Activated T-cell treated with anti-CD3 and anti-CD28 coated beads, Interleukin-2, amount 50 U/mL, for 72 hours (primary cell): ENCODE measurements around the gene YKT6. TPM values are rescaled to one million over a fixed set of nuclear protein-coding genes. Genes with fewer than 3 reads are reported as not detected.

Experiments
- ATAC-seq, 2 donors: fragments of 150-1000 bp; cut with Tn5 transposase; replicated peaks in 1 of 2; 2 replicates each; pipeline ENCODE4 v1.10.0; 2021; ENCODE audit warnings: moderate library complexity in 2 of 2, mild to moderate bottlenecking in 1 of 2
- DNase-seq, 2 donors: peaks; one replicate each; pipeline ENCODE4 v3.0.0; 2021 to 2022; ENCODE audit warnings: mixed read lengths in 1 of 2
- H3K27ac Mint-ChIP-seq: one replicate; pipeline ENCODE4 v1.8.0; 2022; ENCODE audit warnings: mild to moderate bottlenecking, moderate library complexity, mixed read lengths
- H3K27me3 Mint-ChIP-seq: one replicate; pipeline ENCODE4 v1.8.0; 2022; ENCODE audit warnings: low read depth, mixed read lengths
- H3K36me3 Mint-ChIP-seq, 2 donors: one replicate each; pipeline ENCODE4 v1.8.0; 2022; ENCODE audit warnings: mixed read lengths in 2 of 2, mild to moderate bottlenecking in 1 of 2; ENCODE audit not compliant: insufficient read depth in 2 of 2
- H3K4me1 Mint-ChIP-seq: one replicate; pipeline ENCODE4 v1.8.0; 2022; ENCODE audit warnings: low read depth, mixed read lengths
- H3K4me3 Mint-ChIP-seq, 2 donors: one replicate each; pipeline ENCODE4 v1.8.0; 2022; ENCODE audit warnings: mild to moderate bottlenecking in 2 of 2, mixed read lengths in 2 of 2, moderate library complexity in 2 of 2
- H3K9me3 Mint-ChIP-seq, 2 donors: one replicate each; pipeline ENCODE4 v1.8.0; 2022; ENCODE audit warnings: mixed read lengths in 2 of 2
- total RNA-seq, 2 donors: library from RNA; stranded (reverse); gene quantifications; one replicate each; pipeline ENCODE4 v1.2.3, GENCODE V29; 2022

The YKT6 gene
- total RNA-seq, 2 donors from 2014 or later = 66.0 to 72.3 TPM

DNA sequence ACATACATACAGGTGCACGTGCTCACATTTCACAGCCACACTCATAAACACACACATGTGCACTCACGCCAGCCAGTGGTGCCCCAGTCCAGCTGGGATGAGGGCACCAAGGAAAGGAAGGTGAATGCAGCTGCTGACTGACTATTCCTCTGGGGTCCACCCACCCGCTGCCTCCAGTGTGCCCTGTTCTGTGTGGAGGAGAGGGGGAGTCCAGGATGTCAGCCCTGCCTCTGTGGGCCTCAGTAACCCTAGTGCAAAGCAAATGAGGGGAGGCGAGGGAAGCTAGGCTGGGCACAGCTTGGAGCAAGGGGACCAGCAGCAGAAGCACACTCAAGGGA is 57.6 kb downstream of the YKT6 start:
- Mint-ChIP-seq H3K27me3 (no peaks in the 10 kb centered on the region), H3K9me3 (peaks cover 0 to 4% of the 10 kb centered on the region in 2 donors), H3K4me1 (peaks cover 45% of the 10 kb centered on the region), H3K4me3 (peak overlapping the region; percentile 44 to 64), H3K36me3 (no peaks in the 10 kb centered on the region), H3K27ac (peak overlapping the region; percentile 58)
- peak; percentile 0 to 2 for ATAC-seq
- no peak for DNase-seq

DNA sequence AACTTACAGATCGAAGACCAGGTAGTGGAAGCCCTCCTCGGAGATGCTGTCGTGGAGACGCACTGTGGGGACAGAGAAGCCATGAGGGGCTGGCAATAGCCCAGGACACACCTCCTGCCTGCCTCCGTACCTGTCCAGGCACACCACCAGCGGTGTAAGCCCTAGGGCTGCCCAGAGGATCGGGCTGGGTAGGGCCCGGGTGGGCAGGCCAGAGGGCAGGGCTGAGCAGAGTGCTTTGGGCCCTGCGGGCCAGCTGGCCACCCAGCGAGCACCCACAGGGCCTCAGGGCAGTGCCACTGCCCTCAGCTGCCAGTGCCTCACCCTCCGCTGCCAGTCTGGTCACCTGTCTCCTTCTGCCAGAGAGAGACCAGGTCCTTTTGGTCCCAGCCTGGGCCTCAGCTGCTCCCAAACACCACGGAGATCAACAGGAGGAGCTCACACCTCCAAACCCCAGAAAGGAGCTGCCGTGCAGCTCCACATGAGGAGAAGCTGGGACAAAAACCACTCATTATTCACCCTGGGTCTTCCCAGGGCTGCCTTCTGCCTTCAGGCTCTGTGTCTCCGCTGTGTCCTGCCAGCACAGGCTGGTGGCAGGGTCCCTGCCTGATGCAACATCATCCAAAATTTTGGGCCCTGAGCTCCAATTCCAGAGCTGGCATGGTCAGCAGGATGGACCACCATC is 58.2 kb downstream of the YKT6 start:
- no peak for DNase-seq
- ATAC-seq = no peak
- H3K36me3 Mint-ChIP-seq = no peaks in the 10 kb centered on the region
- H3K27ac Mint-ChIP-seq = no peak overlapping the region
- no peaks in the 10 kb centered on the region for H3K27me3 Mint-ChIP-seq
- peak overlapping the region in 1 of 2 donors; percentile 64 for H3K4me3 Mint-ChIP-seq
- H3K4me1 Mint-ChIP-seq = peaks cover 45% of the 10 kb centered on the region
- peaks cover 0 to 4% of the 10 kb centered on the region in 2 donors for H3K9me3 Mint-ChIP-seq

DNA sequence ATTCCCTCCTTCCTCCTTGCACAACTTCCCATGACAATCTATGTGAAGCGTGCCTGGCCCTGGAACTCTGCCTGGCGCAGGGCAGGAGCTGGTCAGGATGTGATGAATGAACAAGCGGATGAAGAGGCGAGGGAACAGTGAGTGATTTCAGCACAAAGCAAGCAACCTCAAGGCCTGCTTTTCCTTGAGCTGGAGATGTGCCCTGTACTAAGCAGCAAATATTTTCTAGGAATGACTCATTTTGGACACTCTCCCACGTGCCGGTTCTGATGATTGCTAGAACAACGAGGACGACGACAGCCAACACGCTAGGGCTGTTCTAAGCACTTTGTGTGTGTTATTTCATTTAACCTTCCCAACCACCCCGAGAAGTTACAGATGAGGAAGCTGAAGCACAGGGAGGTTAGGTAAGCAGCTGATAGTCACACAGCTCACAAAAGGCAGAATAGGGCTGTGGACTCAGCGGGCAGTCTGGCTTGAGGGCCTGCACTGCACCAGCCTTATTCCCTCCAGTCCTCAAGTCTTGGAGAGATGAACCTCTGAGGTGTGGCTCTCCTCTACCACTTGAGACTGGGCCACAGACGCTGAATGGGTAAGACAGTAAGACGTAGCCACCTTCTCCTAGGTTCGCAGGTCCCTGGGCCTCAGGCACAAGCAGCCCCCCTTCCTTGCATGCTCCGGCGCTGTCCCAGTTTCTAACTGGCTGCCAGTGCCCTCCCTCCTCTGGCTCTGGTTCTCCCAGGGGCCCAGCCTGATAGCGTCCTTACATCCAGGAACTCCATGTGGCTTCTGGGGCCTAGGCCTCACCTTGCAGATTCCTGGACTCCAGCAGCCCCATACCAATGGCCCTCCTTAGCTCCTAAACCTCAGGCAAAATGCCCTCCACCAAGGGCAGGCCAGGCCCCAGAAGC is 59.0 kb downstream of the YKT6 start:
- Mint-ChIP-seq H3K27ac (no peak overlapping the region), H3K4me1 (peaks cover 45% of the 10 kb centered on the region), H3K9me3 (peaks cover 0 to under 1% of the 10 kb centered on the region in 2 donors), H3K4me3 (peak overlapping the region in 1 of 2 donors; percentile 7), H3K27me3 (no peaks in the 10 kb centered on the region), H3K36me3 (no peaks in the 10 kb centered on the region)
- no peak for DNase-seq
- no peak for ATAC-seq

DNA sequence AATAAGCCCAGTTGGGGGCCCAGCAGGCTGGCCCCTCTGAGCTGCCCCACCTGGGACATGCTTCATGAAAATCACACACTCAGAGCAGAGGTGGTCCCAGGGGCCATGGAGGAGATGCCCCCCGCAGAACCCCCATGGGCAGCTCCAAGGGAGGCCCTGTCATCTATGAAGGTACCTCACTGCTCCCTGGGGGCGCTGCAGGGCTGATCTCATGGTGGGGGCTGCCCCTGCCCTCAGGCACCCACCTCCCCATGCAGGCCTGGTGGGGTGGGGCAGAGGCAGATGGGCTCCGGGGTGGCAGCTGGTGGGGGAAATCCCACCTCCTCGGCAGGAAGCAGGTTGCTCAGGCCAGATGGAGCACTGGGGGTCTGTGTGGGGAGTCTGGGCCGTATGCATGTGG is 60.5 kb downstream of the YKT6 start:
- Mint-ChIP-seq H3K9me3 (no peaks in the 10 kb centered on the region), H3K36me3 (no peaks in the 10 kb centered on the region), H3K4me3 (no peak overlapping the region), H3K4me1 (peaks cover 39% of the 10 kb centered on the region), H3K27ac (no peak overlapping the region), H3K27me3 (no peaks in the 10 kb centered on the region)
- DNase-seq = no peak
- no peak for ATAC-seq

DNA sequence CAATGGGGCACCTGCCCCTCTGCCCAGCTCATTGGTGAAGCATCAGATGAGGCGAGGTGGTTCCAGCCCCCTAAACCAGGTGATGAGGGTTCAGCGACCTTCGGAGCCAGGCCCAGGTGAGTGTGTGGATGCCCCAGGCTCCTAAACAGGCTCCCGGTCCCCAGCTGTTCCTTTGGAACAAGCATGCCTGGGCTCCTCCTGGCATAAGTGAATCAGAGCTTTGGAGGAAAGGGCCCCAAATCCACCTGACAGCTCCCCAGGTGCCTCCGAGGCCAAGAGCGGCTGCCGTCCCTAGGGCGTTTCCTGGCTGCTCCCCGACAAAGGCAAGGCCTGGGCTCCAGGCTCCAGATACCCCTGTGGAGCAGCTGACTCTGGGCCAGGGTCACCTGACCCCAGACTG is 61.3 kb downstream of the YKT6 start:
- ATAC-seq (no peak), DNase-seq (no peak)
- Mint-ChIP-seq H3K9me3 (no peaks in the 10 kb centered on the region), H3K27ac (no peak overlapping the region), H3K36me3 (no peaks in the 10 kb centered on the region), H3K4me3 (no peak overlapping the region), H3K27me3 (no peaks in the 10 kb centered on the region), H3K4me1 (peaks cover 38% of the 10 kb centered on the region)

DNA sequence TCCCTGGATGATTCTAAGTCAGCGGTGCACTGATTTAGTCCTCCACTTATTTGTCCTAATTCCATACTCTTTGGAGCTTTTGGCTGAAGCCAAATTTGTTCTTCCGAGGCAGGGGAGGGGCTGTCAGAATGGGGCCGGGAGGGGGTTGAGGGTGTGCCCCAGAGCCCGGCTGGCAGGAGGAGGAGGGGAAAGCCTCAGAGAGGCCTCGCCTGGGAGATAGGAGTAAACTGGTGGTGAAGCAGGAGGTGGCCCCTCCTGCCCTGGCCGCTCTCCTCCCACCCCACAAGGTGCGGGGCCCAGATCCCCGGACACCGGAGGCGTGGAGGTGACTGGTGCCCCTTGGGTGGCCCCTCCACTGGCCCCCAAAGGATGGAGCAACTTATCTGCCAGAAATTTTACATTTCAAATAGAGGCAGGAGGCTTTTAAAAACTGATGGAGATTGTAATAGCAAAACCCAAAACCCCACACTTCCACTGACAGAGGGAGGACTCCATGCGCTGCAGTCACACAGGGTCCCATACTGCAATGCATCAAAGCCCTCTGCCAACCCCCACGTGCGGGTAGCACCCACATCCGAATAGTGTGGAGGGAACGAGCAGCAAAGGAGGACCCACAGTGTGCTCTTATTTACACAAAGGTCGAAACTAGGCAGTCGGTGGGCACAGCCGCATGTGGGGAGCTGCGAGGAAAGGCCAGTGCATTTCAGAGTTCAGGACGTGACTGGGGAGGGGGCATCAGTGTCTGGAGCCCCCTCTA is 62.7 kb downstream of the YKT6 start:
- no peaks in the 10 kb centered on the region for H3K9me3 Mint-ChIP-seq
- H3K4me1 Mint-ChIP-seq = peaks cover 23% of the 10 kb centered on the region
- H3K27ac Mint-ChIP-seq = no peak overlapping the region
- no peaks in the 10 kb centered on the region for H3K36me3 Mint-ChIP-seq
- ATAC-seq (no peak), DNase-seq (no peak)
- H3K4me3 Mint-ChIP-seq = no peak overlapping the region
- no peaks in the 10 kb centered on the region for H3K27me3 Mint-ChIP-seq

Other genes with a start within 250 kb of the YKT6 start
- not detected for gene SPDYE1, start 203.1 kb upstream of the YKT6 start, total RNA-seq
- gene DBNL, start 156.3 kb upstream of the YKT6 start, total RNA-seq = 10 to 100 TPM; 57.8 to 58.8 TPM
- gene PGAM2, start 135.4 kb upstream of the YKT6 start, total RNA-seq = 1 to 10 TPM; 1.2 to 1.7 TPM
- 10 to 100 TPM; 40.2 to 46.0 TPM for gene POLM, start 118.4 kb upstream of the YKT6 start, total RNA-seq
- gene AEBP1, start 96.6 kb upstream of the YKT6 start, total RNA-seq = 10 to 100 TPM; 18.1 to 18.4 TPM
- 100 to 1,000 TPM; 101 to 138 TPM for gene POLD2, start 77.4 kb upstream of the YKT6 start, total RNA-seq
- not detected for gene MYL7, start 59.6 kb upstream of the YKT6 start, total RNA-seq
- gene GCK, start 11.5 kb upstream of the YKT6 start, total RNA-seq = 1 to 10 TPM in 1 of 2 donors, under 1 TPM in 1; 0.67 to 1.3 TPM
- gene CAMK2B, start 124.6 kb downstream of the YKT6 start, total RNA-seq = 1 to 10 TPM in 1 of 2 donors, under 1 TPM in 1; 0.86 to 1.4 TPM